HEK293 (cell line): Measurements from ENCODE around the gene CETP.

Source experiments
- GLI2 ChIP-seq: fragments of 450-650 bp; formaldehyde crosslinking; IDR thresholded peaks from 2 replicates; pipeline ENCODE4; 2017; ENCODE audit warnings: missing biosample characterization, missing genetic modification characterization, low read depth, borderline replicate concordance
- GLIS1 ChIP-seq: fragments of 450-650 bp; formaldehyde crosslinking; IDR thresholded peaks from 2 replicates; pipeline ENCODE4 v1.5.1; 2016; ENCODE audit warnings: missing biosample characterization, missing genetic modification characterization
- GLIS2 ChIP-seq: fragments of 450-650 bp; formaldehyde crosslinking; IDR thresholded peaks from 2 replicates; pipeline ENCODE4 v1.5.1; 2016; ENCODE audit warnings: missing biosample characterization, missing genetic modification characterization
- KLF1 ChIP-seq: fragments of 450-650 bp; formaldehyde crosslinking; IDR thresholded peaks from 2 replicates; pipeline ENCODE4 v1.5.1; 2016; ENCODE audit warnings: missing biosample characterization, missing genetic modification characterization
- PRDM1 ChIP-seq: fragments of 450-650 bp; formaldehyde crosslinking; IDR thresholded peaks from 2 replicates; pipeline ENCODE4; 2016; ENCODE audit warnings: missing biosample characterization, missing genetic modification characterization
- PRDM10 ChIP-seq: fragments of 450-650 bp; formaldehyde crosslinking; IDR thresholded peaks from 2 replicates; pipeline ENCODE4 v1.5.1; 2016; ENCODE audit warnings: missing biosample characterization, missing genetic modification characterization
- PRDM4 ChIP-seq: fragments of 450-650 bp; formaldehyde crosslinking; IDR thresholded peaks from 2 replicates; pipeline ENCODE4 v1.5.1; 2017; ENCODE audit warnings: missing biosample characterization, missing genetic modification characterization
- SCRT1 ChIP-seq: fragments of 450-650 bp; formaldehyde crosslinking; IDR thresholded peaks from 2 replicates; pipeline ENCODE4 v1.5.1; 2016; ENCODE audit warnings: missing biosample characterization, missing genetic modification characterization, borderline replicate concordance
- SETDB1 ChIP-seq: IDR thresholded peaks from one replicate; pipeline ENCODE4 v1.6.1; 2017; ENCODE audit warnings: mild to moderate bottlenecking, low read length, moderate library complexity, mixed read lengths; ENCODE audit not compliant: insufficient read length
- ZBTB17 ChIP-seq: fragments of 450-650 bp; formaldehyde crosslinking; IDR thresholded peaks from 2 replicates; pipeline ENCODE4 v1.5.1; 2016; ENCODE audit warnings: missing biosample characterization, missing genetic modification characterization
- ZBTB20 ChIP-seq: fragments of 450-650 bp; formaldehyde crosslinking; IDR thresholded peaks from 2 replicates; pipeline ENCODE4 v1.5.1; 2016; ENCODE audit warnings: missing biosample characterization, missing genetic modification characterization
- ZEB2 ChIP-seq: fragments of 450-650 bp; formaldehyde crosslinking; IDR thresholded peaks from 2 replicates; pipeline ENCODE4 v1.5.1; 2016; ENCODE audit warnings: missing biosample characterization, missing genetic modification characterization
- ZFP37 ChIP-seq: fragments of 450-650 bp; formaldehyde crosslinking; IDR thresholded peaks from 2 replicates; pipeline ENCODE4 v1.5.1; 2016; ENCODE audit warnings: missing biosample characterization, missing genetic modification characterization
- ZIC2 ChIP-seq: fragments of 450-650 bp; formaldehyde crosslinking; IDR thresholded peaks from 2 replicates; pipeline ENCODE4 v1.5.1; 2016; ENCODE audit warnings: missing biosample characterization, missing genetic modification characterization
- ZNF140 ChIP-seq: fragments of 450-650 bp; formaldehyde crosslinking; IDR thresholded peaks from 2 replicates; pipeline ENCODE4 v1.5.1; 2016; ENCODE audit warnings: missing biosample characterization, missing genetic modification characterization
- ZNF169 ChIP-seq: fragments of 450-650 bp; formaldehyde crosslinking; IDR thresholded peaks from 2 replicates; pipeline ENCODE4 v1.5.1; 2016; ENCODE audit warnings: missing biosample characterization, missing genetic modification characterization
- ZNF184 ChIP-seq: fragments of 450-650 bp; IDR thresholded peaks from 2 replicates; pipeline ENCODE4 v1.5.1; 2018; ENCODE audit warnings: missing biosample characterization, mild to moderate bottlenecking, missing genetic modification characterization
- ZNF280C ChIP-seq: fragments of 450-650 bp; formaldehyde crosslinking; IDR thresholded peaks from 2 replicates; pipeline ENCODE4 v1.5.1; 2016; ENCODE audit warnings: missing biosample characterization, missing genetic modification characterization
- ZNF280D ChIP-seq: fragments of 450-650 bp; formaldehyde crosslinking; IDR thresholded peaks from 2 replicates; pipeline ENCODE4 v1.5.1; 2016; ENCODE audit warnings: missing biosample characterization, missing genetic modification characterization
- ZNF341 ChIP-seq: fragments of 450-650 bp; formaldehyde crosslinking; IDR thresholded peaks from 2 replicates; pipeline ENCODE4; 2016; ENCODE audit warnings: low read depth, missing biosample characterization, missing genetic modification characterization
- ZNF426 ChIP-seq: fragments of 450-650 bp; formaldehyde crosslinking; IDR thresholded peaks from 2 replicates; pipeline ENCODE4 v1.5.1; 2017; ENCODE audit warnings: missing biosample characterization, missing genetic modification characterization, mild to moderate bottlenecking, inconsistent platforms, moderate library complexity
- ZNF510 ChIP-seq: fragments of 450-650 bp; formaldehyde crosslinking; IDR thresholded peaks from 2 replicates; pipeline ENCODE4 v1.5.1; 2018; ENCODE audit warnings: mild to moderate bottlenecking, missing genetic modification characterization, missing biosample characterization; ENCODE audit not compliant: insufficient replicate concordance
- ZNF623 ChIP-seq: fragments of 450-650 bp; formaldehyde crosslinking; IDR thresholded peaks from 2 replicates; pipeline ENCODE4 v1.5.1; 2016; ENCODE audit warnings: missing biosample characterization, missing genetic modification characterization
- ZNF624 ChIP-seq: fragments of 450-650 bp; formaldehyde crosslinking; IDR thresholded peaks from 2 replicates; pipeline ENCODE4 v1.5.1; 2017; ENCODE audit warnings: missing biosample characterization, missing genetic modification characterization
- ZNF654 ChIP-seq: fragments of 450-650 bp; formaldehyde crosslinking; IDR thresholded peaks from 2 replicates; pipeline ENCODE4 v1.5.1; 2016; ENCODE audit warnings: low read depth, missing biosample characterization, missing genetic modification characterization
- ZNF670 ChIP-seq: fragments of 450-650 bp; formaldehyde crosslinking; IDR thresholded peaks from 2 replicates; pipeline ENCODE4 v1.5.1; 2016; ENCODE audit warnings: missing biosample characterization, missing genetic modification characterization, low read depth

CETP gene

GRCh38 chr16:56950881-56951771 is 10.6 kb upstream of the CETP start (continued):
- TF ChIP-seq PRDM10 (tag by site-specific recombination) (peak; percentile 68), ZNF670 (no peak), ZEB2 (tag by site-specific recombination) (no peak), PRDM1 (tag by site-specific recombination) (no peak), ZNF280C (tag by site-specific recombination) (no peak), ZNF654 (peak; percentile 83), ZBTB20 (tag by site-specific recombination) (peak; percentile 45), ZNF510 (tag by site-specific recombination) (no peak), ZIC2 (0 out of 2 replicates have a peak, but pooled peaks have one; percentile 12), ZNF280D (no peak), GLI2 (tag by site-specific recombination) (no peak), ZNF140 (tag by site-specific recombination) (no peak), SETDB1 (no peak), ZFP37 (tag by site-specific recombination) (no peak), ZNF169 (tag by site-specific recombination) (no peak), ZBTB17 (tag by site-specific recombination) (peak; percentile 61; the same call in 1 of the 2 replicates), ZNF184 (tag by site-specific recombination) (no peak), ZNF426 (no peak), ZNF623 (peak; percentile 78), GLIS2 (peak; percentile 63), SCRT1 (no peak), ZNF624 (tag by site-specific recombination) (no peak), ZNF341 (peak; percentile 47; the same call in 1 of the 2 replicates), GLIS1 (tag by site-specific recombination) (peak; percentile 26; the same call in 1 of the 2 replicates), PRDM4 (tag by site-specific recombination) (no peak), KLF1 (tag by site-specific recombination) (peak; percentile 43)
